Thoracic aorta (tissue), 2 donors: ENCODE data around the gene TRIB2. TPM values are rescaled to one million over a fixed set of nuclear protein-coding genes. Genes with fewer than 3 reads are reported as not detected.

Experiments
- ATAC-seq: fragments of 150-250 bp; one replicate; pipeline ENCODE4 v1.8.0; 2017; ENCODE audit warnings: low read depth; ENCODE audit not compliant: insufficient number of reproducible peaks, low FRiP score
- DNase-seq: peaks from one replicate; pipeline ENCODE4 v3.0.0-alpha.2; 2020; ENCODE audit warnings: low spot score
- H3K27ac ChIP-seq, 2 donors: fragments of 200-600 bp; sonication (generic); 1 replicate in 1 of 2; 2 replicates in 1 of 2; pipeline ENCODE4 v1.5.1; 2016; ENCODE audit warnings: mild to moderate bottlenecking in 2 of 2, moderate library complexity in 2 of 2
- H3K27me3 ChIP-seq: fragments of 200-600 bp; sonication (generic); replicated peaks from 2 replicates; pipeline ENCODE4 v1.6.0; 2016; ENCODE audit warnings: mild to moderate bottlenecking; ENCODE audit not compliant: insufficient read depth
- H3K36me3 ChIP-seq: fragments of 200-600 bp; sonication (generic); one replicate; pipeline ENCODE4 v1.5.1; 2016
- H3K4me1 ChIP-seq, 2 donors: fragments of 200-600 bp; sonication (generic); 1 replicate in 1 of 2; 2 replicates in 1 of 2; pipeline versions ENCODE4 v1.5.1 to v1.6.0; 2016; ENCODE audit warnings: low read depth in 2 of 2, mild to moderate bottlenecking in 1 of 2; ENCODE audit not compliant: control insufficient read depth in 1 of 2
- H3K4me3 ChIP-seq: fragments of 200-600 bp; sonication (generic); 2 replicates; pipeline ENCODE4 v1.5.1; 2016; ENCODE audit warnings: mild to moderate bottlenecking
- H3K9me3 ChIP-seq: fragments of 200-600 bp; sonication (generic); 2 replicates; pipeline ENCODE4 v1.5.1; 2016
- CTCF ChIP-seq: fragments of 200-600 bp; sonication (generic); IDR thresholded peaks from one replicate; pipeline ENCODE4 v1.5.1; 2019; ENCODE audit warnings: antibody characterized with exemption
- total RNA-seq, 2 donors: library from RNA; depleted of rRNA; stranded (reverse); fragments of >200 nt; gene quantifications; one replicate each; pipeline versions ENCODE4 v1.1.0 to v1.2.3, GENCODE V29; 2016

TRIB2 gene
- total RNA-seq, 2 donors from 2014 or later, result 81.4 to 85.6 TPM

DNA sequence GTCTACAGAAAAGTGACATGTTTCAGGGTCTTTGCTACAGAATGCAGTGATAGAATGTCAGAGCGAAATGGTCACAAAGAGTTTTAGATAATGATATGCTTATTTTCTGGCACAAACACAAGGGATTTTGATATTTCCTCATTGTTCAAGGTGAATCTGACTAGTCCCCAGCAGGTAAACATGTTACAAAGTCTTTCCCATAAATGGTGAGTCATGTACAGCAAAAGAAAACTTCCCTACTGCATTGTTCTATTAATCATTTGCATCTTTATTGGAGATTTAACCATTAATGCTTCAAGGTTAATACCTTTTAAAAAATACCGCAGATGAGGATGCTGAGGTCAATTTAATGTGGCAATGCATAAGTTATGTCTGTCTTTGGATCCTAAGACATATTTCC is 19.1 kb upstream of the TRIB2 start:
- Histone ChIP-seq H3K36me3 (no peaks in the 10 kb centered on the region), H3K27ac (no peak overlapping the region), H3K9me3 (no peaks in the 10 kb centered on the region), H3K27me3 (no peaks in the 10 kb centered on the region), H3K4me1 (peaks cover 7 to 22% of the 10 kb centered on the region in 2 donors), H3K4me3 (no peak overlapping the region)
- no peak for ATAC-seq
- no peak for DNase-seq
- TF ChIP-seq CTCF, result no peak

DNA sequence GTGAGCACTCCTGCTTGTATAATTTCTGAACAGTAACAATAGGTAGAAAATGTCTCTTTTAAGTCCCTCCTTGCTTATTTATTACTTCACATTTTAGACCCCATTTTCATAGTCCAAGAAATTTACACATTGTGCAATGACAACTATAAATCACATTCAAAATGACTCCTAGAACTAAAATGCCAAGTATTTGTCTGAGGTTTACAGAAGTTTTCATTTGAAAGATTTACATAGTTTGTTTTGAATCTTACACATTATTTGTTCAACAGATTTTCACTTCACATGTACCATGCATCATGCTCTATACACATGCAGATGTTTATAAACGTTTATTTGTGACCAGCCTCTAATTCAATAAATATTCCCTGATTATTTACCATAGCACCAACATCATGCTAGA is 15.7 kb upstream of the TRIB2 start:
- H3K4me3 ChIP-seq, result no peak overlapping the region
- ATAC-seq (no peak), DNase-seq (no peak)
- TF ChIP-seq CTCF, result no peak
- peaks cover 8 to 28% of the 10 kb centered on the region in 2 donors for H3K4me1 ChIP-seq
- no peaks in the 10 kb centered on the region for H3K36me3 ChIP-seq
- no peaks in the 10 kb centered on the region for H3K27me3 ChIP-seq
- no peaks in the 10 kb centered on the region for H3K9me3 ChIP-seq
- no peak overlapping the region for H3K27ac ChIP-seq

- H3K9me3 ChIP-seq, result no peaks in the 10 kb centered on the region
Measured at GRCh38 chr2:12701786-12702167, 15.0 kb upstream of the TRIB2 start.

GRCh38 chr2:12702168-12703121 is 14.3 kb upstream of the TRIB2 start:
- Histone ChIP-seq H3K4me1 (peaks cover 8 to 28% of the 10 kb centered on the region in 2 donors), H3K27me3 (no peaks in the 10 kb centered on the region), H3K4me3 (no peak overlapping the region), H3K27ac (no peak overlapping the region), H3K36me3 (no peaks in the 10 kb centered on the region), H3K9me3 (no peaks in the 10 kb centered on the region)
- no peak for DNase-seq
- TF ChIP-seq CTCF, result no peak
- ATAC-seq, result no peak

More at GRCh38 chr2:12701786-12702167, 15.0 kb upstream of the TRIB2 start:
- no peak for DNase-seq
- no peaks in the 10 kb centered on the region for H3K27me3 ChIP-seq
- H3K4me3 ChIP-seq, result no peak overlapping the region
- ATAC-seq, result no peak
- no peak overlapping the region for H3K27ac ChIP-seq
- no peak for TF ChIP-seq CTCF
- no peaks in the 10 kb centered on the region for H3K36me3 ChIP-seq
- peaks cover 8 to 28% of the 10 kb centered on the region in 2 donors for H3K4me1 ChIP-seq

GRCh38 chr2:12704378-12704777 is 12.4 kb upstream of the TRIB2 start:
- no peak overlapping the region for H3K4me3 ChIP-seq
- no peak for ATAC-seq
- no peak overlapping the region for H3K27ac ChIP-seq
- H3K36me3 ChIP-seq, result no peaks in the 10 kb centered on the region
- DNase-seq, result no peak
- H3K27me3 ChIP-seq, result no peaks in the 10 kb centered on the region
- no peak for TF ChIP-seq CTCF
- peaks cover 8 to 28% of the 10 kb centered on the region in 2 donors for H3K4me1 ChIP-seq
- H3K9me3 ChIP-seq, result no peaks in the 10 kb centered on the region
